Testis (tissue), 2 donors: ENCODE data around the gene DYRK4.

Experiments used
- POLR2A ChIP-seq: fragments of 450-650 bp; IDR thresholded peaks from one replicate; pipeline ENCODE4 v1.6.1; 2017; ENCODE audit warnings: antibody characterized with exemption, mild to moderate bottlenecking, moderate library complexity
- TF ChIP-seq, protein P1 (sequence below), 3 experiments: fragments of 450-650 bp in 2 of 3; fragments of 200-600 bp in 1 of 3; sonication (generic) in 1 of 3; IDR thresholded peaks; one replicate each; pipeline ENCODE4 v1.5.1; 2016 to 2019; ENCODE audit warnings: antibody characterized with exemption in 3 of 3, mild to moderate bottlenecking in 2 of 3, moderate library complexity in 1 of 3

DNA sequence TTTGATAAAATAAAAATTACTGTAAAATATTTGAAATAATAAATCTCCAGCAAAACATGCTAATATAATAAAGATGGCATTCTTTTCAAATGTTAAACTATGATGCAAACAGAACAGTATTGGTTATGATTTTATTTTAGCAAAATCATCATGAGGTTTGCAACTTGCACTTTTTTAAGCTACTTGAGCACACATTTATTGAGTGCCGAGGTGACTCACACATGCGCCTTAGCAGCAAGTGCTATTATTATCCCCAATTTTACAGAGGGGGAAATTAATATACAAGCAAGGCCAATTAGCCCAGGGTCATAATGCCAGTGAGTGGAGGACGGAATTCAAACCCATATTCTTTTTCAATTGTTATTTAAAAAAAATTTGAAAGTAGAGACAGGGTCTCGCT is 7.3 kb downstream of the DYRK4 start:
- TF ChIP-seq, protein P1, sequence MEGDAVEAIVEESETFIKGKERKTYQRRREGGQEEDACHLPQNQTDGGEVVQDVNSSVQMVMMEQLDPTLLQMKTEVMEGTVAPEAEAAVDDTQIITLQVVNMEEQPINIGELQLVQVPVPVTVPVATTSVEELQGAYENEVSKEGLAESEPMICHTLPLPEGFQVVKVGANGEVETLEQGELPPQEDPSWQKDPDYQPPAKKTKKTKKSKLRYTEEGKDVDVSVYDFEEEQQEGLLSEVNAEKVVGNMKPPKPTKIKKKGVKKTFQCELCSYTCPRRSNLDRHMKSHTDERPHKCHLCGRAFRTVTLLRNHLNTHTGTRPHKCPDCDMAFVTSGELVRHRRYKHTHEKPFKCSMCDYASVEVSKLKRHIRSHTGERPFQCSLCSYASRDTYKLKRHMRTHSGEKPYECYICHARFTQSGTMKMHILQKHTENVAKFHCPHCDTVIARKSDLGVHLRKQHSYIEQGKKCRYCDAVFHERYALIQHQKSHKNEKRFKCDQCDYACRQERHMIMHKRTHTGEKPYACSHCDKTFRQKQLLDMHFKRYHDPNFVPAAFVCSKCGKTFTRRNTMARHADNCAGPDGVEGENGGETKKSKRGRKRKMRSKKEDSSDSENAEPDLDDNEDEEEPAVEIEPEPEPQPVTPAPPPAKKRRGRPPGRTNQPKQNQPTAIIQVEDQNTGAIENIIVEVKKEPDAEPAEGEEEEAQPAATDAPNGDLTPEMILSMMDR (IDR thresholded peaks at IDR 0.05), result no peak
- no peak for TF ChIP-seq POLR2A
